PC-9 (cell line): ENCODE measurements around the gene SIK3. TPM values are rescaled to one million over a fixed set of nuclear protein-coding genes. Genes with fewer than 3 reads are reported as not detected.

Experiments used
- BruUV-seq: library from RNA; stranded (reverse); fragments of 400-500 nt; replicated peaks from 2 replicates; lab custom pipeline; 2021; lab: Mats Ljungman, UMichigan
- CTCF ChIA-PET: fragments of 300-600 bp; sonication (Branson Sonifier 250); formaldehyde crosslinking; loops from one replicate; lab custom pipeline; 2022; ENCODE audit warnings: antibody characterized with exemption; lab: Charles Lee
- POLR2A ChIA-PET: fragments of 300-600 bp; sonication (Branson Sonifier 250); formaldehyde crosslinking; loops from one replicate; lab custom pipeline; 2022; ENCODE audit warnings: antibody characterized with exemption; ENCODE audit not compliant: unreplicated experiment; lab: Charles Lee
- DNase-seq, 2 experiments: peaks; one replicate each; pipeline versions ENCODE4 v3.0.0 to v3.0.0-alpha.2; 2015 to 2022; ENCODE audit warnings: mixed read lengths in 1 of 2
- H2AFZ ChIP-seq: fragments of 200-600 bp; sonication (generic); 2 replicates; pipeline ENCODE4 v1.8.1; 2017; ENCODE audit warnings: antibody characterized with exemption
- H3F3A ChIP-seq: fragments of 200-600 bp; sonication (generic); 2 replicates; pipeline ENCODE4 v1.8.1; 2017; ENCODE audit warnings: antibody characterized with exemption, mild to moderate bottlenecking, low read depth; ENCODE audit not compliant: insufficient read depth
- H3K27ac ChIP-seq: fragments of 200-600 bp; sonication (generic); 2 replicates; pipeline ENCODE4 v1.6.1; 2016; ENCODE audit warnings: mixed run types
- H3K27me3 ChIP-seq: fragments of 200-600 bp; sonication (generic); 2 replicates; pipeline ENCODE4 v1.6.1; 2016; ENCODE audit warnings: low read depth, mixed run types; ENCODE audit not compliant: insufficient read depth
- H3K36me3 ChIP-seq: fragments of 200-600 bp; sonication (generic); 2 replicates; pipeline ENCODE4 v1.6.1; 2016; ENCODE audit warnings: low read depth, mixed run types
- H3K4me1 ChIP-seq: fragments of 200-600 bp; sonication (generic); replicated peaks from 2 replicates; pipeline ENCODE4 v1.6.1; 2016; ENCODE audit warnings: mixed run types; ENCODE audit not compliant: insufficient read depth
- H3K4me2 ChIP-seq: fragments of 200-600 bp; sonication (generic); 2 replicates; pipeline ENCODE4 v1.6.1; 2017; ENCODE audit warnings: mixed run types
- H3K4me3 ChIP-seq: fragments of 200-600 bp; sonication (generic); 2 replicates; pipeline ENCODE4 v1.6.1; 2016; ENCODE audit warnings: mixed run types
- H3K79me2 ChIP-seq: fragments of 200-600 bp; sonication (generic); 2 replicates; pipeline ENCODE4 v1.6.1; 2017; ENCODE audit warnings: low read depth, mixed run types
- H3K9me2 ChIP-seq: fragments of 200-600 bp; sonication (generic); 2 replicates; pipeline ENCODE4 v1.8.1; 2017; ENCODE audit warnings: mild to moderate bottlenecking; ENCODE audit not compliant: insufficient read depth
- H3K9me3 ChIP-seq: fragments of 200-600 bp; sonication (generic); 2 replicates; pipeline ENCODE4 v1.8.1; 2016; ENCODE audit warnings: low read depth; ENCODE audit not compliant: insufficient read depth
- H4K20me1 ChIP-seq: fragments of 200-600 bp; sonication (generic); 2 replicates; pipeline ENCODE4 v1.8.1; 2017; ENCODE audit not compliant: insufficient read depth
- CTCF ChIP-seq: fragments of 200-600 bp; sonication (generic); conservative IDR thresholded peaks from 2 replicates; pipeline ENCODE4 v1.6.1; 2017; ENCODE audit warnings: mixed run types, antibody characterized with exemption, mild to moderate bottlenecking, moderate library complexity
- EZH2 ChIP-seq: fragments of 200-600 bp; sonication (generic); IDR thresholded peaks from 2 replicates; pipeline ENCODE4 v1.8.0; 2017; ENCODE audit warnings: antibody characterized with exemption, low read depth
- intact Hi-C: fragments of 100-400 bp; cut with micrococcal nuclease; formaldehyde crosslinking; loops from one replicate; pipeline ENCODE4 v1.10.0; 2022; ENCODE audit not compliant: unreplicated experiment
- total RNA-seq: library from RNA; stranded (reverse); gene quantifications from 2 replicates; pipeline ENCODE4 v1.2.3, GENCODE V29; 2021

Gene SIK3
- total RNA-seq, 1 experiment from 2014 or later: 30.2 TPM

GRCh38 chr11:116862951-116863350 lies 235.3 kb downstream of the SIK3 start:
- H3K27me3 ChIP-seq: no peaks in the 10 kb centered on the region
- H3K4me2 ChIP-seq: no peak overlapping the region
- no peaks in the 10 kb centered on the region for H3K9me3 ChIP-seq
- no peaks in the 10 kb centered on the region for H4K20me1 ChIP-seq
- CTCF ChIA-PET: no interaction called here
- no peaks in the 10 kb centered on the region for H3K79me2 ChIP-seq
- no peak for TF ChIP-seq CTCF
- TF ChIP-seq EZH2: no peak
- POLR2A ChIA-PET: no interaction called here
- 0 out of 2 replicates have a peak, but pooled peaks cover 6% of the 10 kb centered on the region for H3K4me1 ChIP-seq
- DNase-seq: no peak
- H3K36me3 ChIP-seq: peaks cover 21% of the 10 kb centered on the region
- H3K9me2 ChIP-seq: no peaks in the 10 kb centered on the region
- no peak overlapping the region for H3K4me3 ChIP-seq
- H2AFZ ChIP-seq: no peak overlapping the region
- peaks cover 9% of the 10 kb centered on the region; the same call in 1 of the 2 replicates for H3F3A ChIP-seq
- intact Hi-C loops: no loop called here
- no peak overlapping the region for H3K27ac ChIP-seq
- BruUV-seq: no TSS peak

- ChIA-PET CTCF (no interaction called here), POLR2A (no interaction called here)
- Histone ChIP-seq H3K9me2 (no peaks in the 10 kb centered on the region), H3K27ac (no peak overlapping the region), H2AFZ (no peak overlapping the region), H3K4me3 (no peak overlapping the region), H4K20me1 (no peaks in the 10 kb centered on the region), H3K36me3 (peaks cover 19% of the 10 kb centered on the region), H3K9me3 (no peaks in the 10 kb centered on the region), H3K79me2 (no peaks in the 10 kb centered on the region), H3F3A (peaks cover 9% of the 10 kb centered on the region; the same call in 1 of the 2 replicates), H3K4me1 (0 out of 2 replicates have a peak, but pooled peaks cover 6% of the 10 kb centered on the region), H3K4me2 (no peak overlapping the region), H3K27me3 (no peaks in the 10 kb centered on the region)
- DNase-seq: no peak
- no peak for TF ChIP-seq CTCF
- TF ChIP-seq EZH2: no peak
- intact Hi-C loops: no loop called here
- no TSS peak for BruUV-seq
Measured at GRCh38 chr11:116862185-116862584, 236.0 kb downstream of the SIK3 start.

- no peak for TF ChIP-seq EZH2
- TF ChIP-seq CTCF: no peak
- no peaks in the 10 kb centered on the region for H4K20me1 ChIP-seq
- ChIA-PET CTCF (no interaction called here), POLR2A (no interaction called here)
- H3K27ac ChIP-seq: 0 out of 2 replicates have a peak overlapping the region, but pooled peaks have one; percentile 2
- no peaks in the 10 kb centered on the region for H3K9me3 ChIP-seq
- no peaks in the 10 kb centered on the region for H3K27me3 ChIP-seq
- peaks cover 9% of the 10 kb centered on the region; the same call in 1 of the 2 replicates for H3F3A ChIP-seq
- H3K79me2 ChIP-seq: no peaks in the 10 kb centered on the region
- peaks cover 13% of the 10 kb centered on the region; the same call in 1 of the 2 replicates for H3K36me3 ChIP-seq
- BruUV-seq: no TSS peak
- 0 out of 2 replicates have a peak, but pooled peaks cover 6% of the 10 kb centered on the region for H3K4me1 ChIP-seq
- H3K9me2 ChIP-seq: no peaks in the 10 kb centered on the region
- intact Hi-C loops: no loop called here
- no peak overlapping the region for H3K4me2 ChIP-seq
- no peak overlapping the region for H2AFZ ChIP-seq
- no peak overlapping the region for H3K4me3 ChIP-seq
- no peak for DNase-seq
Measured at GRCh38 chr11:116861539-116861938, 236.7 kb downstream of the SIK3 start.
